SHP77 treated with DMSO at 0.1 percent for 48 hours (cell line): ENCODE data around the gene LRRC40.
"Not testable (repeated sequence)": the region's sequence is repeated elsewhere in the genome, so short reads cannot be mapped to it uniquely, and the experiment has no call there.

Experiments used
- DNase-seq: peaks from one replicate; lab custom pipeline; 2025; lab: John Stamatoyannopoulos, UW

LRRC40 gene

DNA sequence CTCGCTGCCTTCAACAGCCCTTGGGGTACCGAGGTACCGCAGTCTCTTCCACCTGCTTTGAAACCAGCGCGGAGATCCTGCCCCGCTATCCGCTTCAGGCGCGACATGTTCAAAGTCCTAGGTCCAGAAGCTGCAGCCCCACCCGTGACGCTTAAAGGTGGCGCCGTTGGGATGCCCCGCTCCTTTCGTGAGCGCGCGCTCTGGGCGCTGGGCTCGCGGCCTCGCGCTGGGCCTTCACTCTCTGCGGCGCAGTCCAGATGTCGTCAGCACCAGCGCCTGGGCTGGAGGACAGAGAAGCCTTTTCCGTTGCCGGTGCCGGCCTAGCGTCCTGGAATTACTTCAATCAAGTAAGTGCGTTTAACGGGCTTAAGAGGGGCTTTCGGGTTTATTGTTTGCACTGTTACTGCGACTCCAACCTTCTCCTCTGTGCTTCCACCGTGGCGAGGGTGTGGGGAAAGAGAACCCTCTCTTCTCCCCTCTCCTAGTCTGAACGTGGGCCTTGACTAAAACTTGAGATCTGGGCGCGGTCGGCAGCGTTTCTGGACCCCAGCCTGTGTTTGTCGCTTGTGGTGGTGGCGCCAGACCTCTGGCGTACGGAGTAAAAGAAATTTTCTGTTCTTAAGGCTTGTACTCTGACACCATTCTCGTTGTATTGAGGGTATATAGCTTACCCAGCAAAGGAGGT lies at the start of gene LRRC40:
TSS of gene LRRC40 (minus strand) at position 146 of the 685 bp plus-strand sequence. CDS start at position 107, 39 bp downstream.
- peak; percentile 61 for DNase-seq

DNA sequence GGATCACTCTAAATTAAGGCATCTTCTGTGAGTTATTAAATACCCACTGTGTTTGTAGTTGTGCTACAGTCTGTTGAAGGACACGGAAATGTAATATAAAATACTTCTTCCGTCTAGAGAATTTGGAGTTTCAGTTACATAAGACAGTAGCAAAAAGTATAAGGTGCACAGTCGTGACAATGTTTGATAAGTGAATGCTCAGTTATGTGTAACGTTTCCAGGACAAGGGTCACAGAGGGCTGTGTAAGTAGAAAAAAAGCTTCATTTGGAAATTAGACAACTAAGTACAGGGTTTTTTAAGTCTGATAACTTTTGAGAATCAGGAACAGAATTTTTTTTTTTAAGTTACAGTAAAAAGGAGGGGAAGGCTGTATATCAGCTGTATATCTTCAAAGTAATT lies 43.4 kb upstream of the LRRC40 start:
- no peak for DNase-seq

DNA sequence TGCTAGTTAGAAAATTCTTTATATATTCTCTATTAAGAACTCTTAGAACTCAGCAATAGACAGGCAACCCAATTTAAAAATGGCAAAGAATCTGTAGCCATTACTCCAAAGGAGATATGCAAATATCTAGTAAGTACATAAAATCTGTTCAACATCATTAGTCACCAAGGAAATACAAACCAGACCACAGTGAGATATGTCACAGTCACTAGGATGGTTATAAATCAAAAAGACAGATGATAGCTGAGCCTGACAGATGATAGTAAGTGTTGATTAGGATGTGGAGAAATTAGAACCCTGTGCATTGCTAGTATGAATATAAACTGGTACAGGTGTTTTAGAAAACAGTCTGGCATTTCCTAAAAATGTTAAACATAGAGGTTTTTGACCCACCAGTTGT lies 42.4 kb upstream of the LRRC40 start:
- no peak for DNase-seq

DNA sequence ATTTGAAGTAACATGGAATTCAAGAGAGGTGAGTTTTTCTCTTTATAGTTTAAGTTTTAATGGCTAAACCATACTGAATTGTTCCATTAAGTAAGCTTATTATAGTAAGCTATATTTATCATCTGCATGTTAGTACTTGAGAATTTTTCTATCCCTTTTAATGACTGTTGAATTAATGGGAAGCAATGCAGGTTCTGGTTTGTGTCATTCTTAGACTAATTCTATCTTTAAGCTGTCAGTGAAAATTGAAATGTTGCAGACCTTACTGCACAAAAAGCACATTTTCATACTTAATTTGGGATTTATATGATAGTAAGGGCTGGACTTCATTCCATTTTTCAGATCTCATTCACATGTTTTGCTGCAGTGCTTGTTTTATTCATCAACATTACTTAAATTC lies 41.7 kb upstream of the LRRC40 start:
- DNase-seq, result no peak

DNA sequence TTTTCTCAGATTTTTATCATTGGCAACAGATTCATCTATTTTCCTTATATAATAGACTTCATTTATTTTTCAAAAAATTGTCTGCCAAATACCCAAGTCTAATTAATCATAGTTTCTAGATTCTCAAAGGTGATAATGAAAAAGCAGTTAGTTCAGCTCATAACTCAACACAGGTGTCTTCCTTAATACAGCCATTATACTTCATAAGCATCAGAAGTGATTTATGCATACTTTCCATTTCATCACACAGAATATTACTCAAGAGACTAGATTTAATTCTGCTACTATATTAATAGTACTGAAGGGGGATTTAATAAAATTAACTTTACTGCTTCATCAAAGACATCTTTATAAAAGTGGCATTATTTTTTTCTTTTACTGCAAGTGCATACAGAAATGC lies 34.6 kb upstream of the LRRC40 start:
- no peak for DNase-seq

DNA sequence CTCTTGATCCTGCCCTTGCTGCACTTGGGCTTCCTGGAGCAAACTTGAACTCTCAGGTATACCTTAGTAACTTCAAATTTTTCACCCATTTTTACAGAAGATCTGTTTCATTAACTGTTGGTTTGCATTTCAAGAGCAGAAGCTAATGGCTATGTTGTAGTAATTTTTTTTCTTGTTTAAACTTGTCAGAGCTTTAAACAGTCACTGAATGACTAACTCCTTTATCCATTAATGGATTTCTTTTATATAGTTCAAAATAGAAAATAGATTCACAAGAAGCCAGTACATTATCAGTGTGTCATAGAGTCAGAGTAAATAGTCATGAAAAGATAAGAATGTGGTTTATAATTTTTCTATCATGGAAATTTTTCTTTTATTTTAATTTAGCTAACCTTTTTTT lies 29.4 kb upstream of the LRRC40 start:
- no peak for DNase-seq

DNA sequence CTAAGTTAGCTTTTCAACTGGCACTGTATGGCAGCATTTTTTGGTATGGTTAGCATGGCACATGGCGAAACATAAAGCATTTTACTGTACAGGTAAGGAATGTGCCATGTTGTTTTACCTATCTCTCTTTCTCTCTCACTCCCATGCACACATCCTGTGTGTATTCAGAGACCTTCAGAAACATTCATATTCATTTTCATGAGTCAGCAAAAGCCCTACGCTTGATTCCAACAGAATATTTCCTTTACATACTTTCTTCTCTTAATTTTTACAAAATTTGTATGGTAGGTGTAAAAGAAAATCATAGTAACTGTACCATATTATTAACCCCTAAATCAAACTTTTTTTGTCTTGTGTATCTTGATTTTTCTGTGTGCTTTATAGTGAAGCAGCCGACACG lies 26.1 kb upstream of the LRRC40 start:
- DNase-seq, result no peak

DNA sequence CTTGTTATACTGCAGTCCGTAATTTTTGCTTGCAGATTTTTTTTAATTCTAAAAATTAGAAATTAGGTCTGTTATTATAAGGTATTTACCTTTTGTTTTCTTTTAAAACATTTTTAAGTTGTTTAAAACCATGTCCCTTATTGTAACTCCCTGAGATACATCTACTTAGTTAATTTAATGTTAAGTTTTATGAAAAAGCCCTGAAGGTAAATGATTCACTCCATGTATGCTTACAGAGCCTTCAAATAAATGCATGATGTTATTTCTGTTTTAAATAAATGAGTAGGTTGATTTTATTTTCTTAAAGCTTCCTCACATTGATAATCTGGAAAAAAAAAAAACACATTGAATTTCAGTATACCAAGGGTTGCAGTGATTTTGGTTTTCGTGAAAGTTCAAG lies 23.3 kb upstream of the LRRC40 start:
- no peak for DNase-seq

DNA sequence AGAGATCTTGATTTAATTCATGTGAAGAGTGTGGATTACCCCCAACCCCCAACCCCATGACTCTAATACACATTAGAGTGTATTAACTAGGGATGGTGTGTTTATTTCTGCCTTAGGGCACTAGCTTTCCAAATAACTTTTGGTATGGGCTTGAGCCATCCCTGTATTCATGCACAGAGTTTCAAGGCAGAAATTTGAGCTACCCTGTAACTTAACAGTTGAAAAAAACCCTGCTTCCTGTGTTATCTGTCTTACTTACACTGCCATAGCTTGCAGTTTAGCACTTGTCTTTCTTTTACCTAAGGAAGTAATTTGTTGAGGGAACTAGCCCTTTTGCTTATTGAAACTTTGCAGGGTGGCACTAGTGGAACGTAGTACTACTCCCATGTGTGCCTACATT lies 22.1 kb upstream of the LRRC40 start:
- no peak for DNase-seq

DNA sequence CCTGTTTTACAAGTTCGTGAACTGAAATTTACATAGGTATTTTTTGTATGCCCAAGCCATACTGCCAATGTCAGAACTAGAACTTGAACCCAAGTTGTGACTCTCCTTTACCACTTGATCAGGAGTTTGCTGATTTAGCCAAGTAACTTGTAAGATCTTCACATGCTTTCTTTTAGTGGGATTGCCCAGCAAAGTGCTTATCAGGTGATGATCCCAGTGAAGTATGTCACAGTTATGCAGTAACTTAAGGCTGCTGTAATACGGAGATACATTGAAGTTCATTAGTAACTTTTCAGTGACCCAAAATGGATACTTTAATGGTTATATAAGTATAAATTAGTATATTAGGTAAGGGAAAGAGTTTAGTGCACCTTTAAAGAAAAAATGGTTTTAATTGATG lies 19.6 kb upstream of the LRRC40 start:
- DNase-seq, result no peak

DNA sequence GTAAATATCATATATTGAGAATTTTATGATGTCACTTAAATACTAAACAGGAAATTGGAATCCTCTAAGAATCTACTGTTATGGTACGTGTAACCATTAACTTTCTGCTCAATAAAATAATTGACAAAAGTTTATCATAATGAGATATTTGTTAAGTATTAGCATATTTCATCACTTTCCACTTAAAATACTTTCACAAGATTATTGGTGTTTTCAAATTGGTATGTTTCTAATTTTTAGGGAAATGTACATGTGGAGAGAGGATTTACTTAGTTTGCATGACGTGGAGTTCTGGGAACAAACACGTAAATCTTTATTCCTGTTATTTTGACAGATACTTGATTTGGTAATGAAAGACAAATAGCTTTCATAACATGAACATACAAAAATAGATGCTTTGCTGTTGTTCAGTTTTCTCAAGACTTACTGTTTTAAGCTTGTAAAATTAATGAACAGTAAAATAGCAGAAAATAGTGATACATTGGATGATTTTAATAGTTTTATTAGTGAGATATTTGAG lies 17.4 kb upstream of the LRRC40 start:
- DNase-seq, result no peak

DNA sequence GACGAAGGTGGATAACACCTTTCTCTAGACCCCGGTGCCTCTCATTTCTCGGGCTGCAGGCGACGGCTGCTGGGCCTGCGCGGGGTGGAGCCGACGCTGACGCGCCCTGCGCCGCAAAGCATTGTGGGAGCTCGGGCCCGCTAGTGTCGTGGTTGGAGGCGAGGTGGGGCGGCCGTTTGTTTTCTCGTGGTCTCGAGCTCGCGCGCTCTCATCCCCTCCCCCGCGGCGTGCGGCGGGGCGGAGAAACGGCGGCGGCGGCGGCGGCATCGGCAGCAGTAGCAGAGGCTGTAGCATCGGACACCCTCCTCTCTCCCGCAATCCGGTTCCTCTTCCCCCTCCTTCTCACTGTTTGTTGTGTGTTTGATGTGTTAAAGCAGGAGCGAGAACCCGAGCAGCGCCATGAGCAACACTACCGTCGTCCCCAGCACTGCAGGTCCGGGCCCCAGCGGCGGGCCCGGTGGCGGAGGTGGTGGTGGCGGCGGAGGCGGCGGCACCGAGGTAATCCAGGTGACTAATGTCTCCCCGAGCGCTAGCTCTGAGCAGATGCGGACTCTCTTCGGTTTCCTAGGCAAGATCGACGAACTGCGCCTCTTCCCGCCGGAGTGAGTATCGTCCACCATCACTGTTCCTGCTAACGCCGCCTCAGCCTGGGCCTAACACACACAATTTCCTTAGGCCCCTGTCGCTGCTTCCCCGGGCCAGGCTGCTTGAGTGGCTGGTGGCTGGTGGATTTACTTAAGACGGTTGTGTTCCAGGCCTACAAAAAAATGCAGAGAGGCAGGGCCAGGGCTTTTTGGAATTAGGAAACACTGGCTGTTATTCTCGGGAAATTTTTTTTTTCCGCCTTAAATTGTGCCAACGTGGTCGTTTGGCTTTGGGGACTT lies 16.1 kb upstream of the LRRC40 start, which contains the start of gene SRSF11:
TSS of gene SRSF11 (plus strand) at position 143 of the 884 bp plus-strand sequence. CDS start at position 400, 257 bp downstream.
- peak; percentile 82 for DNase-seq

DNA sequence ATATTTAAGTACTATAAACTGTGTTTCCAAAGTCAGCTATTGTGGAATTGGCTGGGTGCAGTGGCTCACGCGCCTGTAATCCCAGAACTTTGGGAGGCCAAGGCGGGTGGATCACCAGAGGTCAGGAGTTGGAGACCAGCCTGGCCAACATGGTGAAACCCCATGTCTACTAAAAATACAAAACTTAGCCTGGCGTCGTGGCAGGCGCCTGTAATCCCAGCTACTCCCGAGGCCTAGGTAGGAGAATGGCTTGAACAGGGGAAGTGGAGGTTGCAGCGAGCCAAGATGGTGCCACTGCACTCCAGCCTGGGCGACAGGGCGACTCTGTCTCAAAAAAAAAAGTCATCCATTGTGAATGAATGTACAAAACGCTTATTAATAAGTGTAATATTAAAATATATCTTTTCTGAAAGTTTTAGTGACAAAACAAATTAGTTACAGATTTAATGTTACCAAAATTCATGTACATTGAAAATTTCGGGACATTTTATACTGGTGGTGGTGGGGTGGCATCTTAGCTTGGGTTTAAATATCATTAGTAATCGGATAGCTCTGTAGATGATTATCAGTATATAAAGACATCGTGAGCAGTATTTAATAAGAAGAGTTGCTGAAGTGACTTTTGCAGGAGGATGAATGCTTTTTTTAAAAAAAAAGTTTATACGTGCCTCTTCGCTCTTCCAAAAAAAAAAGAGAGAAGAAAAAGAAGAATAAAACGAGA lies 15.3 kb upstream of the LRRC40 start:
- no peak for DNase-seq

DNA sequence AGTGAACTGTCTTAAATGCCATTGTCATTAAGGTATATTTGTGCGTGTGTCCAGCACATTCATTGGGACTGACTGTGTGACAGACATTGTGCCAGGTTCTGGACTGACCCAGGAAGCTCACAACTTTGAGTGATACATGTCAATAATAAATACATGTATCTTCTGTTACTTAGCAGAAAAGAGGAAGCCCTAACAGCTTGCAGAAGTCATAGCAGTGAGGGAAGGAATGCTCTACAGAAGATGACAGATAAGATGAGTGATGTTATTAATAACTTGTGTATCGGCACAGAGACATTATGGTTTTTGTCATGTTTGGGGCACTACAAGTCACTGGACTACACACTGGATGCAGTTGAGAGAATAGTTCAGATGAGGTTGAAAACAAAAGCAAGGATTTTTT lies 14.6 kb upstream of the LRRC40 start:
- no peak for DNase-seq

DNA sequence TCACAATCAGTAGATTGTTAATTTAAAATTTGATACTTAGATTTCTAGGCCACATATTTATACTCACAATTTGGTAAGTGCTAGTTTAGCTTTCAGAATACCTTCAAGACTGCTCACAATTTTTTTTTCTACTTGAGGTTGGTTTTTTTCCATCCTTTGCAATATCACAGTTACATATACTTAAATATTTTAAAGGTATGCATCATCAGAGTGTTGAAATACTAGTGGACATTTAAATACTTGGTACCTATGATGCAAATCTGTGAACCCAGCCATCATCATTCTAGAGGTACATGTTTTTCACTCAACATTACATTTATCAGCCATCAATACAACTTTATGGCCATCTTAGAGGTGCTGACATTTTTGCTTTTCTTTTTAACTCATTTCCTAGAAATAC lies 6.2 kb upstream of the LRRC40 start:
- DNase-seq, result no peak

DNA sequence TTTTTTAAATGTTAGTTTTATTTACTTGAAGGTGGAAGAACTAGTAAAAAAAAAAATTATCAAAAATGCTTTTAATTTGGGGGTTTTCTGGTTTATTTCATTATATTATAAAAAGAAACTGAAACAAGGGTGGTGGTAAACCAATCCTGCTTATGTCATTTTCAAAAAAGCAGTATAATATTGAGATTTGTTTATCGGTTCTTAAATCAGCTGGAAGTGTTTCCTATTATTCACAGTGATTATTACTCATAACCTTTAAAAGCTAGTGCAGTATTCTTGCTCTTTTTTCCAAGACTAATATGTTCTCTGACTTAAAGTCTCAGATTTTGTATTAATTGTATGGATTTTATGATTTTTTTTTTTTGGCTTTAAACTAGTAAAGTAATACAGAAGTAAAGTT lies 5.4 kb upstream of the LRRC40 start:
- DNase-seq, result no peak

DNA sequence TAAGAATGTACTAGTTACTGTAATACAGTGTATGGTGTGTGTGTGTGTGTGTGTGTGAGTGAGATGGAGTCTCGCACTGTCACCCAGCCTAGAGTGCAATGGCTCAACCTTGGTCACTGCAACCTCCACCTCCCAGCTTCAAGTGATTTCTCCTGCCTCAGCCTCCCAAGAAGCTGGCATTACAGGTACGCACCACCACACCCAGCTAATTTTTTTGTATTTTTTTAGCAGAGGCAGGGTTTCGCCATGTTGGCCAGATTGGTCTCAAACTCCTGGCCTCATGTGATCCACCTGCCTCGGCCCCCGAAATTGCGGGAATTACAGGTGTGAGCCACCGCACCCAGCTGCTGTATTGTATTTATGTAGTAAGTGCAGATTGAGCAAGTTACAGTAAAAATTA lies 2.9 kb upstream of the LRRC40 start:
- no peak for DNase-seq

DNA sequence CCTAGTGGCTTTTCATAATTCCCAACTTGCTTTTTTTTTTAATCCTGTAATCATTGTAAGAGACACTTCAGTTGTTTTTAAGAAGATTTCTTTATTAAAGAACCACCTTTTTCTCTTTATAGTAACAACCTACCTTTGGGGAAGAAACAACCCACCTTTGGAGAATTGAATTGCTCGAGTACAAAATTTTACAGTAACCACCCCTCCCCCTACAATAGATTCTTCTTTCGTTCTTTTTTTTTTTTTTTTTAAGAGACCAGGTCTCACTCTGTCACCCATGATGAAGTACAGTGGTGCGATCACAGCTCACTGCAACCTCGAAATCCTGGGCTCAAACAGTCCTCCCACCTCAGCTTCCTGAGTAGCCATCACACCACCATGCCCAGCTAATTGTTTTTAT lies 2.1 kb upstream of the LRRC40 start:
- DNase-seq, result no peak

DNA sequence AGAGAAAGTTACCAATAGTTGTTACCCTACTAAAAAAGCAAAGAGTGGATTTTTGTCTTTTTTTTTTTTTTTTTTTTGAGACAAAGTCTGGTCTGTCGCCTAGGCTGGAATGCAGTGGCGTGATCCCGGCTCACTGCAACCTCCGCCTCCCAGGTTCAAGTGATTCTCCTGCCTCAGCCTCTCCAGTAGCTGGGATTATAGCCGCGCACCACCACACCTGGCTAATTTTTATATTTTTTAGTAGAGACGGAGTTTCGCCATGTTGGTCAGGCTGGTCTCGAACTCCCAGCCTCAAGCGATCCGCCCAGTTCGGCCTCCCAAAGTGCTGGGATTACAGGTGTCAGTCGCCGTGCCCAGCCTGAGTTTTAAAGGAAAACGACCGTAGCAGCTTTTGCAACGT lies 1.5 kb upstream of the LRRC40 start:
- not testable (repeated sequence) for DNase-seq

DNA sequence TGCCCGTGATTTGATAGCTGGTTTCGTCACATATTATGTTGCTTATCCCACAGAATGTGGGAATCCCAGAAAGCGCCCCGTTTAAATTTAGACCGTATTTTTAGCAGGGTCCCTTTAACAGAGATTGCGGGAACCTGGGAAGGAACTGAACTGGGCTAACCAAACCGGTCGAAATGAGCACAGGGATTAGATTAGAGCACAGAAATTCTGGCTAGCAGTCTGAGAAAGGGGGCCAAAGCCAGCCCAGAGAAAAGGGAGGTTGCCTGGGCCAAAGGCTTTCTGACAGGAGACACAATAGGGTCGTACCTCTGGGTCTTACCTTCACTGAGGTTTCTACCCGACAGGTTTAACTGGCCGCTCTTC lies 327 bp downstream of the LRRC40 start:
- DNase-seq, result no peak

DNA sequence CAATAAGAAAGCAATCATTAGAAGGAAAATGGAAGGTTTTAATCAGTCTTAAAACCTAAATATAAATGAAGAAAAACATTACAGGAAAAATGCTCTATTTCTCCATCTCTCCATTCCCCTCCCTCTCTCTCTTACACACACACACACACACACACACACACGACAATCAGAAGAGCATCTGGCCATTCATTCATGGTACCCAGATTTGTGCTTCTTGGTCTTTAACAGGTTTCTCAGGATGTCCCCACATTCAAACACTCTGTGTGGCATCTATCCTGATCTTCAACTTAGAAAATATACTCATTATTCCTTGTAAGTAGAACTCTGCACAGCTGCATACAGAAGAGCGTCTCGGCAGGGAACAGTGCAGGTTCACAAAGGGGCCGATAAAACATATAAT lies 779 bp downstream of the LRRC40 start:
- no peak for DNase-seq

DNA sequence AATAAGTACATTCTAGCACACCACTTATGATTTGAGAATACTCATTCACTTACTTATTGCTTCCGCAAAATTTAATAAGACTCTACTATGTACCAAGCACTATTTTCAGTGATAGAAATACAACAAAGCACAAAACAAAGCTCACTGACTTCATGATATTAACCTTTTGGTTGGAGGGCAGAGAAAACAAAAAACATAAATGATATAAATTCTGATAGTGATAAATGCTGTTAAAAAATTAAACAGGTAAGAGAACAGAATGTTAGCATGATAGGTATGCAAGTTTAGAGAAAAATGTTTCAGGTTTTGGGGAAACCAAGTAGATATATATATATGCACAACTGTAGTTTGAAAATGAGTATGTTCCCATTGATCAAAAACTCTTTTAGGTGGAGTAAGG lies 1.2 kb downstream of the LRRC40 start:
- DNase-seq, result no peak
